GM19463 (cell line): ENCODE results near the gene B4GAT1.
A peak's percentile ranks its signal among the peaks of the same experiment; 100 is the strongest.
"Not testable (repeated sequence)": the region's sequence is repeated elsewhere in the genome, so short reads cannot be mapped to it uniquely, and the experiment has no call there.

Source experiments
- ATAC-seq: cut with Tn5 transposase; IDR thresholded peaks from one replicate; pipeline ENCODE4 v1.9.1; 2021; ENCODE audit warnings: mild to moderate bottlenecking, moderate library complexity; ENCODE audit not compliant: unreplicated experiment

B4GAT1 gene

DNA sequence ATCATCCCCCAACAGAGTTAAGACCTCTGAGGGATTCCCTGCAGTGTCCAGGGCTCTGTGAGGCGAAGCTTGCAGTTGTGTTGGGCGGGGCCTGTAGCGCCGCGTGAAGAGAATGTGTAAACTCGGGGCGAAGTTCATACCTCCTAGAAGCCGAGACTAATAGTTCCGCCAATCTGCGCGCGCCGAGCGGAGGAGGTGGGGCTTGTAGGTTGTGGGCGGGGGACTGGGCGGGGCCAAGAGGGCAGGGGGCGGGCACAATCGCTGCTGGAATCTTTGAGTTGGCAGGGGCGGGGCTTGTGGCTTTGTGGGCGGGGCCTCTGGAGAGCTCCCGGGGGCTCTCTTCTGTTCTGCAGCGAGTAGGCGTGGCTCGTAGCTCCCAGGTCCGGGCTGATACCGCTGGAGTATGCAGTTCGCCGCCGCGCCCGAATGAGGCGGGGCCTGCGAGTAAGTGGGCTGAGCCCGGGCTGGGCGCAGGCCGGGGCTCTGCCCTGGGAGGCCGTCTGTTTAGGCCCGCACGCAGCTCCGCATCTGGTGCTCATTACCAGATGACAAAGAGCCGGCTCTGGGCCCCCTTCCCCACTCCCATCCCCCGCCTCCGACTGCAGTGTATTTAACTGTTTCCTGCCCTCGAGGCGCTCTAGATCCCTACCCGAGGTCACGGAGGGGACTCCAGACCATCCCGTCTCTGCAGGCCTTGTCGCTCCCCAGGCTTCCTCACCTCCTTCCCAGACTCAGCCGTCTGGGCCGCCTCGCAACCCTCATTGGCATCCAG, 34.7 kb downstream of the B4GAT1 start:
- ATAC-seq: peak; percentile 69

DNA sequence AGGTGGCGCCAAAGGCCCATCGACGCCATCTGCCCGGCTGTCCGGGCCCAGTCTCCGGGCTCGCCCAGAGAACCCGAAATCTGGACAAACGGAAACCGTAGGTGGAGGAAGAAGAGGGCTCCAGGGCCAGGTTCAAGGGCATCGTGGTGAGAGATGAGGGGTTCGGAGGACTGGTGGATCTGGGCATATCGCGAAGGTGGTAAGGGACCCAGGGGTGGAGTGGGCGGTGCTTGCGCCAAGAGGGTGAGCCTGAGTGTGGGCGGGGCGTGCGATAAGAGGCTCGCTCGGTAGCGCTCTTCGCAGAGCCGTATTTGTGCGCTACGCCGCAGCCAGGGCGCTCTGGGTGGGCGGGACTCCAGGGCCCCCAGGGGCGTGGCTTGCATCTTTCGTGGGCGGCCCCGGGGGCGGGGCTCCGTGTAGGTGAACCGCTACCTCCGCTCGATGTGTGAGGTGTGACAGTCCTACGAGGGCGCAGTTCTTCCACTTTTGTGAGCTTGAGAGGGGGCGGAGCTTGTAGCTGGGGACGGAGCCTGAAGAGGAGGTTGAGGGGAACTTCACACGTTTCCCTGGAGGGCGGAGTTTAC, 35.4 kb downstream of the B4GAT1 start:
- peak; percentile 65 for ATAC-seq

DNA sequence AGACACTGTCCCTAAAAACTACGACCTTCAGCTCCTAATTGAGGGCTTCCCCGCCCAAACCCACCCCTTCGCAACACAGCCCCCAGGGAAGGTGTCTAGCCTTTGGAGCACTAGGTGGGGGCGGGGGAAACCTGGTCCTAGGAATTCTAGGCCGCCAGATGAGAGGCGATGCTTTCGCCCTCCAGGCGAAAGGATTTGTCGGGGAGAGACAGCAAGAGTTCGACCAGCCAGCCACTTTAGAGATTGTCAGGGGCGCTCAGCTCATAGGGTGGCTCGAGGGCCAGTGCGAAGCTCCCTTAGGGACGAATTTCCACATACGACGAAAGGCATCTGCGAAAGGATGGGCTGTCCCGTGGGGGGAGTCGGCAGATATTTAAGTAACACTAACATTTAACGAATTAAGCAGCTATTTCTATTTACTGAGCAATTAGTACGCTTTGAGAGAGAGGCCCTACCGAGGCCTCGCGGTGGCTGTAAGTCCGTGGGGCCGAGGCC, 35.9 kb downstream of the B4GAT1 start:
- no peak for ATAC-seq

DNA sequence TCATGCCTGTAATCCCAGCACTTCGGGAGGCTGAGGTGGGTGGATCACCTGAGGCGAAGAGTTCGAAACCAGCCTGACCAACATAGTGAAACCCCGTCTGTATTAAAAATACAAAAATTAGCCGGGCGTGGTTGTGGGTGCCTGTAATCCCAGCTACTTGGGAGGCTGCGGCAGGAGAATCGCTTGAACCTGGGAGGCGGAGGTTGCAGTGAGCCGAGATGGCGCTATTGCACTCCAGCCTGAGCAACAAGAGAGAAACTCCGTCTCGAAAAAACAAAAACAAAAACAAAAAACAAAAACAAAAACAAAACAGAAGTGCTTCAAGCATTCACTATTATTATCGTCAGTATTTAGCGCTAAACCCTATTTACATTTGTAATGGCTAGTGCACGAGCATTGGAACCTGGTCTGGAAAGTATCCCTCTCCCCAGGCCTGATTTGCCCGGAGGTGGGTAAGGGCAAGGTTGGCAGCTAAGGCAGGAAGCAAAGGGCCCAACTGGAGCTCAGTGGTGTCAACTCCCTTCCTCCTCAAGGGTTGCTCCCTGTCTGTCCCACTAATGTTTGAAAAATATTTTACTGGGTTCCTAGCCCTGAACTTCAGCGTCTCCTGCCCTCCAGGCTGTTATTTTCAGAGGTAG, 36.5 kb downstream of the B4GAT1 start:
- not testable (repeated sequence) for ATAC-seq

DNA sequence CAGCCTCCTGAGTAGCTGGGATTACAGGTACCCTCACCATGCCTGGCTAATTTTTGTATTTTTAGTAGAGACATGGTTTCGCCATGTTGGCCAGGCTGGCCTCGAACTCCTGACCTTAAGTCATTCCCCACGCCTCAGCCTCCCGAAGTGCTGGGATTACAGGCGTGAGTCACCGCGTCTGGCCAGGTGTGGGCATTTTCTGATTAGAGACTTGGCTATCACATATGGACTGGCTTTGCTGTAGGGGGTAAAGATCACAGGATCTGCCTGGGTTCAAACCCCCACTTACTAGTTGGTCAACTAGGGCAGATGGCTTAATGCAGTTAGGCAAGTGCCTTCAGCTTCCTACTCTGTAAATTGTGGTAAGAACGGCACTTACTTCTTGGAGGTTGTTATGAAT, 37.1 kb downstream of the B4GAT1 start:
- no peak for ATAC-seq

DNA sequence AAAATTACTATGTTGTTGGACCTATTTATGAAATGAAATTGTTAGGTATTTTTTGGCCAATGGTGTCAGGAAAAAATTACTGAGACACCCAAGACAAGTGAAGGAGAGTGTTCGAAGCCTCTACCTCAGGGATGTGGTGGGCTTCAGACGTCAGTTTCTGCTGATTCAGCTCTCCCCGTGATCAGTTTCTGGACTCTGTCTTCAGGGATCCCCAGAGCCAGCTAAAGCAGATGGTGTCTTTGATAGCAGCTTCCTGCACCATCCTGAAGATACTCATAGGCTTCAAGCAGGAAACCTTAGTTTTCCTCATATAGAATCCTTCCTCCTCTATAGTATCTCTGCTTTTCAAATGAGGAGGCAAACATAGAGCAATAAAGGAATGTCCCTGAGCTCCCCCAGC, 38.0 kb downstream of the B4GAT1 start:
- ATAC-seq: no peak

DNA sequence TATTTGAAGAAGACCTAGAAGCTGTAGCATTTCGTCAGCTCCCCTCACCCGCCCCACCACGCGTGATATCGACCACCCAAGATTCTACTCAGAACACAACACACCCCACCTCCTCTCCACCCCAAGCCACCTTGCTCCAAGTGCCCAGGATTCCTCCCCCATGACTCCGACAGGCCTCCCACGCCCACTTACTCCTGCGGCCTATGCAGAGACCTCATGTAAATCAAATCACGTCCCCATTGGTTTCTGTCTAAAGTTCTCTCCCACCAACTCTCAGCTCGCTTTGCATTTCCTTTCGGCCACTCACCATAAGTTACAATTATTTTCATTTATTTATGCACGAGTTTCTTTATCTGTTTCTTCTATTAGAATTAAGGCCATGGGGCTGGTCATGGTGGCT, 44.8 kb downstream of the B4GAT1 start:
- no peak for ATAC-seq

DNA sequence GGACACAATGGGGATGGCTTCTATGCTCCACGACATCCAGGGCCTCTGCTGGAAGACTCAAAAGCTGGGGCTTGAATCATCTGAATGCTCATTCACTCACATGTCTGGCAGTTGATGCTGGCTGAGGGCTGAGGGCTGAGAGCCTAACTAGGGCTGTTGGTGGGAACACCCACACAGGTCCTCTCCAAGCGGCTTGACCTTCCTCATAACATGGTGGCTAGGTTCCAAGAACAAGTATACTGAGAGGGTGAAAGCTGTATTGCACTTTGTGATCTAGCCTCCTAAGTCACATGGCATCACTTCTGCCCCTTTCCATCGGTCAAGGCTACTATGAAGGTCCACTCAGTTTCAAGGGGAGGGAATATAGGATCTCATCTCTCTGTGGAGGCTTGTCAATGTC, 48.2 kb downstream of the B4GAT1 start:
- no peak for ATAC-seq

DNA sequence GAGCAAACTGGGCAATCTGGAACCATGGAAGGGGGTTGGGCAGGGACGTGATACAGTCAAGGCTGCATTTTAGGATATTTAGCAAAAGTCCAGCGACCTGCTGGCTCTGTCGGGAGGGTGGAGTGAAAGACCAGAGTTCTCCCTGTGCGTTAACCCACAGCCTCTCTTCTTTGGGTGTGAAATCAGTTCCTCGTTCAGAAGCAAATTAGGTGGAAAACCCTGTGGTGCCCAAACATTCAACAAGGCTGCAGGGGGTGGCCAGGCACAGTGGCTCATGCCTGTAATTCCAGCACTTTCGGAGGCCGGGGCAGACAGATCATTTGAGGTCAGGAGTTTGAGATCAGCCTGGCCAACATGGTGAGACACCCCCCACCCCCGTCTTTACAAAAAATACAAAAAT, 49.8 kb downstream of the B4GAT1 start:
- no peak for ATAC-seq
